ENCODE data around the gene TMTC2. TPM values are rescaled to one million over a fixed set of nuclear protein-coding genes. Genes with fewer than 3 reads are reported as not detected.

The TMTC2 gene
- polyA plus RNA-seq, 1 donor from 2014 or later, result 20.6 TPM

GRCh38 chr12:82953397-82953796 lies 266.7 kb downstream of the TMTC2 start:
- Histone ChIP-seq H3K4me2 (ENCODE audit: low read length) (no peak overlapping the region), H2AFZ (ENCODE audit: low read depth, low read length) (no peak overlapping the region), H3K36me3 (ENCODE audit: insufficient read depth, low read length) (no peaks in the 10 kb centered on the region), H3K79me2 (replicated peaks; ENCODE audit: insufficient read depth, low read length) (peaks cover 4% of the 10 kb centered on the region), H3F3A (ENCODE audit: insufficient read depth, low read length, poor library complexity, severe bottlenecking) (no peaks in the 10 kb centered on the region), H4K20me1 (ENCODE audit: insufficient read depth) (no peaks in the 10 kb centered on the region), H3K27ac (ENCODE audit: low read length) (no peak overlapping the region), H3K9me3 (ENCODE audit: low read length) (no peaks in the 10 kb centered on the region), H3K27me3 (ENCODE audit: insufficient read depth, low read depth, low read length) (no peaks in the 10 kb centered on the region), H3K9me2 (ENCODE audit: insufficient read depth, low read length) (no peaks in the 10 kb centered on the region), H3K4me3 (ENCODE audit: low read length) (no peak overlapping the region), H3K9ac (ENCODE audit: low read length) (no peak overlapping the region)
- TF ChIP-seq SMC3 (conservative IDR thresholded peaks at IDR 0.05; ENCODE audit: poor library complexity) (no peak), EP300 (conservative IDR thresholded peaks at IDR 0.05; ENCODE audit: poor library complexity, severe bottlenecking) (no peak), TAF1 (IDR thresholded peaks at IDR 0.05; ENCODE audit: low read depth) (no peak), RAD21 (conservative IDR thresholded peaks at IDR 0.05) (no peak), EZH2 (IDR thresholded peaks at IDR 0.05; ENCODE audit: borderline replicate concordance, insufficient read depth, low read length, poor library complexity, severe bottlenecking) (no peak), REST (IDR thresholded peaks at IDR 0.05; ENCODE audit: borderline replicate concordance) (no peak), CTCF (IDR thresholded peaks at IDR 0.05; ENCODE audit: poor library complexity, severe bottlenecking) (no peak), MXI1 (conservative IDR thresholded peaks at IDR 0.05; ENCODE audit: poor library complexity, severe bottlenecking) (no peak), POLR2AphosphoS5 (IDR thresholded peaks at IDR 0.05) (no peak)

GRCh38 chr12:82954064-82954463 lies 267.4 kb downstream of the TMTC2 start:
- H2AFZ ChIP-seq (ENCODE audit: low read depth, low read length), result no peak overlapping the region

More at GRCh38 chr12:82954064-82954463, 267.4 kb downstream of the TMTC2 start:
- Histone ChIP-seq H4K20me1 (ENCODE audit: insufficient read depth) (no peaks in the 10 kb centered on the region), H3F3A (ENCODE audit: insufficient read depth, low read length, poor library complexity, severe bottlenecking) (no peaks in the 10 kb centered on the region), H3K79me2 (replicated peaks; ENCODE audit: insufficient read depth, low read length) (peaks cover 4% of the 10 kb centered on the region), H3K4me3 (ENCODE audit: low read length) (no peak overlapping the region), H3K36me3 (ENCODE audit: insufficient read depth, low read length) (no peaks in the 10 kb centered on the region), H3K9me3 (ENCODE audit: low read length) (no peaks in the 10 kb centered on the region), H3K9ac (ENCODE audit: low read length) (no peak overlapping the region), H3K27me3 (ENCODE audit: insufficient read depth, low read depth, low read length) (no peaks in the 10 kb centered on the region), H3K27ac (ENCODE audit: low read length) (no peak overlapping the region), H3K4me2 (ENCODE audit: low read length) (no peak overlapping the region), H3K9me2 (ENCODE audit: insufficient read depth, low read length) (no peaks in the 10 kb centered on the region)
- no peak for TF ChIP-seq SMC3 (conservative IDR thresholded peaks at IDR 0.05; ENCODE audit: poor library complexity)
- TF ChIP-seq TAF1 (IDR thresholded peaks at IDR 0.05; ENCODE audit: low read depth), result no peak
- no peak for TF ChIP-seq POLR2AphosphoS5 (IDR thresholded peaks at IDR 0.05)
- TF ChIP-seq EP300 (conservative IDR thresholded peaks at IDR 0.05; ENCODE audit: poor library complexity, severe bottlenecking), result no peak
